ENCODE data around the gene CHURC1. TPM values are rescaled to one million over a fixed set of nuclear protein-coding genes. Genes with fewer than 3 reads are reported as not detected.

Gene CHURC1
- total RNA-seq, 2 experiments from 2014 or later, result 50.1 to 54.0 TPM

DNA sequence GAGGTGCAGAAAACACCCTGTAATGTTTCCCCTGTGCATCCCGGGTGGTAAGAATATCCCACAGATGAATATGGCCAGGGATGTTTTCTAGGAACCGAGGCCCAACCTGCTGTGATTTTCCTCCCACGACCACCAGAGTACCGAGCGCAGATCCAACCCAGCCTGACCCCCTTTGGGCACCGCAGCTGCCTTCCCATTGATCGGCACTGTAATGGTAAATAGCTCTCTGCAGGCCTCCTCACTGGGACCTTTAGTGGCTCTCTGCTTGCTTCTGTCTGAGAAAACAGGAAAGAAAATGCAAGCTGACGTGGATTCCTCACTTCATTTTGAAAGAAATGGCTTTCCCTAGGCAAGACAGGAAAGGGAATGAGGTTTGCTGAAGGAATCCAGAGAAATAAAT, 60.3 kb downstream of the CHURC1 start:
- DNase-seq, result no peak
- H3K36me3 Mint-ChIP-seq (ENCODE audit: low read depth), result no peaks in the 10 kb centered on the region
- peaks cover 23% of the 10 kb centered on the region for H3K4me1 Mint-ChIP-seq (ENCODE audit: low read depth)
- no peaks in the 10 kb centered on the region for H3K36me3 ChIP-seq (ENCODE audit: insufficient read depth, low read length)
- no peak overlapping the region for H3K4me3 ChIP-seq (ENCODE audit: low read length)
- CTCF ChIA-PET, result interaction anchor here (1.9 kb wide), 1 partner anchor 12 kb away, joined by 6 read pairs; the partner anchor contains the start of gene FNTB
- intact Hi-C loops (cut with DNase I, micrococcal nuclease), result no loop called here
- POLR2A ChIA-PET, result interaction anchor here (0.7 kb wide), 1 partner anchor 233 kb away, joined by 3 read pairs; no protein-coding TSS in a partner anchor
- peak overlapping the region; percentile 58 for H3K4me3 Mint-ChIP-seq
- no peak for ATAC-seq (ENCODE audit: poor library complexity)
- H3K27ac Mint-ChIP-seq, result no peak overlapping the region
- no peak for TF ChIP-seq CTCF (IDR thresholded peaks at IDR 0.05)
- no peaks in the 10 kb centered on the region for H3K9me3 ChIP-seq (ENCODE audit: control insufficient read depth in 1 of 2, insufficient read depth in 1 of 2, low read length in 2 of 2)
- peaks cover 19% of the 10 kb centered on the region for H3K4me1 ChIP-seq (ENCODE audit: insufficient read depth, low read length)
- no peaks in the 10 kb centered on the region for H3K27me3 Mint-ChIP-seq
- no peak overlapping the region for H3K27ac ChIP-seq (ENCODE audit: low read depth in 1 of 2, low read length in 2 of 2)
- no peaks in the 10 kb centered on the region for H3K9me3 Mint-ChIP-seq
- H3K27me3 ChIP-seq (ENCODE audit: control insufficient read depth in 1 of 2, insufficient read depth in 2 of 2, low read length in 2 of 2), result no peaks in the 10 kb centered on the region

DNA sequence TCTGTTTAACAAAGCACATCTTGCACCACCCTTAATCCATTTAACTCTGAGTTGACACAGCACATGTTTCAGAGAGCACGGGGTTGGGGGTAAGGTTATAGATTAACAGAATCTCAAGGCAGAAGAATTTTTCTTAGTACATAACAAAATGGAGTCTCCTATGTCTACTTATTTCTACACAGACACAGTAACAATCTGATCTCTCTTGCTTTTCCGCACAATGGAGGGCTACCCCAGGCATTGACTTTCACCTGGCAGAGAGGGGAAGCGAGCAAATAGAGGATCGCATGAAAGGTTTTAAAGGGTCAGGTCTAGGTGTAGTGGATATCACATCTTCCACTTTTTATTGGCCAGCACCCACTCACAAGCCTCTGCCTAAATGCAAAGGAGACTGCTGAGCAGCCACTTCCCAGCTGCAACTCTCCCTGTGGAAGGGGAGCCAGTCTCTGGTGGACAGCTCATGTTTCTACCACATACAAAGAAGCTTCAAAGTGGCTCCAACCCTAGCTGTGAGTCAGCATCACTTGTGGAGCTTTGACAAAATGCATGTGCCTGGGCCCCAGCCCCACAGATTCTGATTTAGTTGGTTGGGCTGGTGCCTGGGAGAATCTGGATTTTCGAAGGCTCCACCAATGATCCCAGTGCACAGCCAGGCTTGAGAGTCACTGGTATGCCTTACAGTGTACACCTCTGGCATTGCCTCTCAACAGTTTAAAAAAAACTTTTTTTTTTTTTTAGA, 65.2 kb downstream of the CHURC1 start:
- CTCF ChIA-PET, result interaction anchor here (0.7 kb wide), 1 partner anchor 21 kb away, joined by 3 read pairs; no protein-coding TSS in a partner anchor
- no peaks in the 10 kb centered on the region for H3K9me3 Mint-ChIP-seq
- H3K4me1 Mint-ChIP-seq (ENCODE audit: low read depth), result peaks cover 12% of the 10 kb centered on the region

More for the DNA sequence above, 65.2 kb downstream of the CHURC1 start:
- no peak overlapping the region for H3K4me3 ChIP-seq (ENCODE audit: low read length)
- no peaks in the 10 kb centered on the region for H3K9me3 ChIP-seq (ENCODE audit: control insufficient read depth in 1 of 2, insufficient read depth in 1 of 2, low read length in 2 of 2)
- DNase-seq, result no peak
- peaks cover 3% of the 10 kb centered on the region for H3K4me1 ChIP-seq (ENCODE audit: insufficient read depth, low read length)
- Mint-ChIP-seq H3K27me3 (no peaks in the 10 kb centered on the region), H3K4me3 (no peak overlapping the region), H3K27ac (no peak overlapping the region), H3K36me3 (ENCODE audit: low read depth) (no peaks in the 10 kb centered on the region)
- no peaks in the 10 kb centered on the region for H3K27me3 ChIP-seq (ENCODE audit: control insufficient read depth in 1 of 2, insufficient read depth in 2 of 2, low read length in 2 of 2)
- no peak overlapping the region for H3K27ac ChIP-seq (ENCODE audit: low read depth in 1 of 2, low read length in 2 of 2)
- TF ChIP-seq CTCF (IDR thresholded peaks at IDR 0.05), result no peak
- H3K36me3 ChIP-seq (ENCODE audit: insufficient read depth, low read length), result no peaks in the 10 kb centered on the region
- intact Hi-C loops (cut with DNase I, micrococcal nuclease), result loop anchor here (5.0 to 10.0 kb wide), 5 partner anchors 52 to 845 kb away; partner anchors contain the start of gene CHURC1 (in 1 of the 2)
- POLR2A ChIA-PET, result no interaction called here
- no peak for ATAC-seq (ENCODE audit: poor library complexity)

Measured in CD4-positive, alpha-beta T cell (primary cell).